A549 (cell line): ENCODE results near the gene RIMS4.

Source experiments
- CBX8 ChIP-seq: fragments of 200-600 bp; sonication (generic); IDR thresholded peaks from 2 replicates; pipeline ENCODE4 v1.6.1; 2016
- CEBPB ChIP-seq, 2 experiments: fragments of >200 bp in 1 of 2; sonication (Bioruptor Twin) in 1 of 2; formaldehyde crosslinking in 1 of 2; IDR thresholded peaks; 2 replicates each; pipeline ENCODE4 v1.6.1; 2012 to 2016
- FOSL2 ChIP-seq, 2 experiments: fragments of 450-650 bp in 1 of 2; fragments of >200 bp in 1 of 2; sonication (Bioruptor Twin) in 1 of 2; formaldehyde crosslinking; IDR thresholded peaks; 2 replicates each; pipeline versions ENCODE4 v1.5.0 to v1.6.1; 2016 to 2020; ENCODE audit warnings: mild to moderate bottlenecking in 1 of 2, moderate library complexity in 1 of 2
- PHF8 ChIP-seq: fragments of 200-600 bp; sonication (generic); IDR thresholded peaks from 2 replicates; pipeline ENCODE4 v1.6.1; 2016; ENCODE audit warnings: low read depth, mild to moderate bottlenecking, antibody characterized with exemption, moderate library complexity, borderline replicate concordance
- POLR2A ChIP-seq: IDR thresholded peaks from 2 replicates; pipeline ENCODE4 v1.6.1; 2012; ENCODE audit warnings: mild to moderate bottlenecking, low read length
- RAD21 ChIP-seq, 2 experiments: fragments of >200 bp in 1 of 2; sonication (Bioruptor Twin) in 1 of 2; formaldehyde crosslinking in 1 of 2; IDR thresholded peaks in 1 of 2; conservative IDR thresholded peaks in 1 of 2; 2 replicates in 1 of 2; 3 replicates in 1 of 2; pipeline ENCODE4 v1.6.1; 2012 to 2018; ENCODE audit warnings: inconsistent platforms in 1 of 2
- RFX5 ChIP-seq: fragments of 450-650 bp; IDR thresholded peaks from 2 replicates; pipeline ENCODE4 v1.7.1; 2014; ENCODE audit warnings: antibody characterized with exemption, mild to moderate bottlenecking, moderate library complexity
- ZFP36 ChIP-seq: fragments of 450-650 bp; IDR thresholded peaks from 2 replicates; pipeline ENCODE4 v1.6.1; 2014; ENCODE audit warnings: borderline replicate concordance; ENCODE audit not compliant: partially characterized antibody
- TF ChIP-seq, protein P1 (sequence below): fragments of >200 bp; sonication (Bioruptor Twin); formaldehyde crosslinking; IDR thresholded peaks from 3 replicates; pipeline ENCODE4 v1.5.1; 2016
- TF ChIP-seq, protein P2 (sequence below): IDR thresholded peaks from 2 replicates; pipeline ENCODE4 v1.6.1; 2012
- TF ChIP-seq, protein P3 (sequence below): fragments of 450-650 bp; IDR thresholded peaks from 2 replicates; pipeline ENCODE4 v1.6.1; 2014; ENCODE audit warnings: antibody characterized with exemption

DNA sequence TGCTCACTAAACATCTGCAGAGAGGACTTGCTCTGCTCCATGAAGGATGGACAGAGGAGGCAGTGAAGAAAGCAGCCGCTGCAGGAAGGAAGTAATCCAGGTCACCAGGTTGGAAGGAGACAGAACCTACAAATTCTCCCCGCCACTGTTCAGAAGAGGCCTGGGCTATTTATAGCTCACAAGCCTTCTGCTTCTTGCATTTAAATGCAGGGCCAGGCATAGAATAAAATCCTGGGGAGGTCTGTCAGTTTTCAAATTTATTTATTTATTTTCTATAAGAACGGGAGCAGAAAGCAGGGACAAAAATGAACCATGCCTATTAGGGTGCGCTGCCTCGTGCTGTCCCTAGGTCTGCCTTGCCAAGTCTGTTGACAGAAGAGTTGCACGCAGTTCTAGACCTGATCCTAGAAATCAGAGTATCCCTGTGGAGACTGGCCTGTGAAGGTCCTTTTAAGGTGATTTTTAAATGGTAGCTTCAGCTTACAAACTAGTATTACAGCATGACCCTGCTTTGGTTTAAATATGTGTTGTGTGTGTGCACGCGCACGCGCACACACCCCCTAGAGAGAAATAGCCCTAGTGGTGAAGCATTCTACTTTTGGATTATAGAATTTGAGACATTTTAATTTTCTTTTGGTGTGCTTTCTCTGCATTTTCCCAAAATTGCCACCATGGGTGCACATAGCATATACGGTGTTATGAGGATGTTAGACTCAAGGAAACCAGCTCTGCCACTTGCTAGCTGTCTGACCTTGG lies 19.5 kb downstream of the RIMS4 start:
- TF ChIP-seq RFX5 (no peak), POLR2A (no peak), RAD21 (conservative IDR thresholded peaks at IDR 0.05 in 1 of 2, IDR thresholded peaks at IDR 0.05 in 1 of 2) (no peak), FOSL2 (IDR thresholded peaks at IDR 0.05) (no peak), FOSL2 (CRISPR knock-in tag; IDR thresholded peaks at IDR 0.05) (no peak), PHF8 (no peak), ZFP36 (no peak), CBX8 (no peak), CEBPB (IDR thresholded peaks at IDR 0.05) (no peak)
- TF ChIP-seq, protein P1, sequence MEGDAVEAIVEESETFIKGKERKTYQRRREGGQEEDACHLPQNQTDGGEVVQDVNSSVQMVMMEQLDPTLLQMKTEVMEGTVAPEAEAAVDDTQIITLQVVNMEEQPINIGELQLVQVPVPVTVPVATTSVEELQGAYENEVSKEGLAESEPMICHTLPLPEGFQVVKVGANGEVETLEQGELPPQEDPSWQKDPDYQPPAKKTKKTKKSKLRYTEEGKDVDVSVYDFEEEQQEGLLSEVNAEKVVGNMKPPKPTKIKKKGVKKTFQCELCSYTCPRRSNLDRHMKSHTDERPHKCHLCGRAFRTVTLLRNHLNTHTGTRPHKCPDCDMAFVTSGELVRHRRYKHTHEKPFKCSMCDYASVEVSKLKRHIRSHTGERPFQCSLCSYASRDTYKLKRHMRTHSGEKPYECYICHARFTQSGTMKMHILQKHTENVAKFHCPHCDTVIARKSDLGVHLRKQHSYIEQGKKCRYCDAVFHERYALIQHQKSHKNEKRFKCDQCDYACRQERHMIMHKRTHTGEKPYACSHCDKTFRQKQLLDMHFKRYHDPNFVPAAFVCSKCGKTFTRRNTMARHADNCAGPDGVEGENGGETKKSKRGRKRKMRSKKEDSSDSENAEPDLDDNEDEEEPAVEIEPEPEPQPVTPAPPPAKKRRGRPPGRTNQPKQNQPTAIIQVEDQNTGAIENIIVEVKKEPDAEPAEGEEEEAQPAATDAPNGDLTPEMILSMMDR: no peak
- TF ChIP-seq, protein P2, sequence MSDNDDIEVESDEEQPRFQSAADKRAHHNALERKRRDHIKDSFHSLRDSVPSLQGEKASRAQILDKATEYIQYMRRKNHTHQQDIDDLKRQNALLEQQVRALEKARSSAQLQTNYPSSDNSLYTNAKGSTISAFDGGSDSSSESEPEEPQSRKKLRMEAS: no peak
- TF ChIP-seq, protein P3, sequence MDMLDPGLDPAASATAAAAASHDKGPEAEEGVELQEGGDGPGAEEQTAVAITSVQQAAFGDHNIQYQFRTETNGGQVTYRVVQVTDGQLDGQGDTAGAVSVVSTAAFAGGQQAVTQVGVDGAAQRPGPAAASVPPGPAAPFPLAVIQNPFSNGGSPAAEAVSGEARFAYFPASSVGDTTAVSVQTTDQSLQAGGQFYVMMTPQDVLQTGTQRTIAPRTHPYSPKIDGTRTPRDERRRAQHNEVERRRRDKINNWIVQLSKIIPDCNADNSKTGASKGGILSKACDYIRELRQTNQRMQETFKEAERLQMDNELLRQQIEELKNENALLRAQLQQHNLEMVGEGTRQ: no peak
